Trophoblast cell (in vitro differentiated cells and primary cell): ENCODE data around the gene DOCK3.
A peak's percentile ranks its signal among the peaks of the same experiment; 100 is the strongest.
"Not testable (repeated sequence)": the region's sequence is repeated elsewhere in the genome, so short reads cannot be mapped to it uniquely, and the experiment has no call there.

ENCODE experiments used
- DNase-seq, 2 donors: peaks; one replicate each; pipeline ENCODE4 v3.0.0-alpha.2; 2016
- H2AFZ ChIP-seq: 2 replicates; pipeline ENCODE4 v1.6.1; 2013; ENCODE audit warnings: low read length, moderate library complexity, mild to moderate bottlenecking; ENCODE audit not compliant: insufficient read depth, poor library complexity
- H2AK5ac ChIP-seq: 2 replicates; pipeline ENCODE4 v1.6.1; 2013; ENCODE audit warnings: mild to moderate bottlenecking, low read length
- H2BK120ac ChIP-seq: 2 replicates; pipeline ENCODE4 v1.6.1; 2013; ENCODE audit warnings: low read length, mild to moderate bottlenecking, moderate library complexity; ENCODE audit not compliant: insufficient read depth, poor library complexity
- H2BK12ac ChIP-seq: 2 replicates; pipeline ENCODE4 v1.6.1; 2013; ENCODE audit warnings: mild to moderate bottlenecking, low read length, moderate library complexity
- H2BK5ac ChIP-seq: 2 replicates; pipeline ENCODE4 v1.6.1; 2013; ENCODE audit warnings: low read length, low read depth, moderate library complexity, mild to moderate bottlenecking; ENCODE audit not compliant: poor library complexity
- H3K14ac ChIP-seq: 2 replicates; pipeline ENCODE4 v1.6.1; 2013; ENCODE audit warnings: mild to moderate bottlenecking, low read length
- H3K18ac ChIP-seq: 2 replicates; pipeline ENCODE4 v1.6.1; 2013; ENCODE audit warnings: mild to moderate bottlenecking, low read length
- H3K23ac ChIP-seq: 2 replicates; pipeline ENCODE4 v1.6.1; 2013; ENCODE audit warnings: low read length
- H3K27ac ChIP-seq: 2 replicates; pipeline ENCODE4 v1.5.1; 2013; ENCODE audit warnings: low read depth, mild to moderate bottlenecking, inconsistent platforms, low read length, moderate library complexity
- H3K27me3 ChIP-seq: 2 replicates; pipeline ENCODE4 v1.6.1; 2013; ENCODE audit warnings: inconsistent platforms, mild to moderate bottlenecking, low read length, moderate library complexity; ENCODE audit not compliant: insufficient read depth
- H3K36me3 ChIP-seq, 2 experiments: 1 replicate in 1 of 2; 2 replicates in 1 of 2; pipeline ENCODE4 v1.6.1; 2013; ENCODE audit warnings: low read length in 2 of 2, mild to moderate bottlenecking in 2 of 2, moderate library complexity in 1 of 2; ENCODE audit not compliant: insufficient read depth in 2 of 2, control insufficient read depth in 1 of 2
- H3K4ac ChIP-seq: 2 replicates; pipeline ENCODE4 v1.6.1; 2013; ENCODE audit warnings: low read depth, mild to moderate bottlenecking, low read length, moderate library complexity
- H3K4me1 ChIP-seq, 2 experiments: 1 replicate in 1 of 2; 2 replicates in 1 of 2; pipeline ENCODE4 v1.6.1; 2013; ENCODE audit warnings: low read length in 2 of 2, mild to moderate bottlenecking in 2 of 2, moderate library complexity in 1 of 2; ENCODE audit not compliant: insufficient read depth in 2 of 2, control insufficient read depth in 1 of 2
- H3K4me2 ChIP-seq: 2 replicates; pipeline ENCODE4 v1.6.1; 2013; ENCODE audit warnings: inconsistent platforms, mild to moderate bottlenecking, low read length, moderate library complexity
- H3K4me3 ChIP-seq: 2 replicates; pipeline ENCODE4 v1.5.1; 2013; ENCODE audit warnings: mild to moderate bottlenecking, low read depth, low read length, inconsistent platforms
- H3K79me1 ChIP-seq: one replicate; pipeline ENCODE4 v1.6.1; 2013; ENCODE audit warnings: low read length
- H3K79me2 ChIP-seq: 2 replicates; pipeline ENCODE4 v1.6.1; 2013; ENCODE audit warnings: low read length, mild to moderate bottlenecking; ENCODE audit not compliant: control insufficient read depth, insufficient read depth, poor library complexity
- H3K9ac ChIP-seq: 2 replicates; pipeline ENCODE4 v1.6.1; 2013; ENCODE audit warnings: mild to moderate bottlenecking, low read length
- H3K9me3 ChIP-seq: 2 replicates; pipeline ENCODE4 v1.6.1; 2013; ENCODE audit warnings: low read depth, mild to moderate bottlenecking, control low read depth, inconsistent platforms, low read length; ENCODE audit not compliant: insufficient read depth
- H4K12ac ChIP-seq: 2 replicates; pipeline ENCODE4 v1.6.1; 2013; ENCODE audit warnings: low read depth, mild to moderate bottlenecking, low read length, moderate library complexity
- H4K8ac ChIP-seq: 2 replicates; pipeline ENCODE4 v1.6.1; 2013; ENCODE audit warnings: low read depth, mild to moderate bottlenecking, low read length, moderate library complexity
- H4K91ac ChIP-seq: one replicate; pipeline ENCODE4 v1.6.1; 2013; ENCODE audit warnings: low read depth, mild to moderate bottlenecking, low read length, moderate library complexity
- WGBS: extraction: QIAGEN DNeasy Blood & Tissue Kit; methylation state at CpG from one replicate; pipeline ENCODE4 v1.1.7; 2013; ENCODE audit warnings: missing lambda C conversion rate; ENCODE audit not compliant: insufficient read length, insufficient coverage; ENCODE audit errors: extremely low coverage; 5-methylcytosine and 5-hydroxymethylcytosine counted together

The DOCK3 gene

DNA sequence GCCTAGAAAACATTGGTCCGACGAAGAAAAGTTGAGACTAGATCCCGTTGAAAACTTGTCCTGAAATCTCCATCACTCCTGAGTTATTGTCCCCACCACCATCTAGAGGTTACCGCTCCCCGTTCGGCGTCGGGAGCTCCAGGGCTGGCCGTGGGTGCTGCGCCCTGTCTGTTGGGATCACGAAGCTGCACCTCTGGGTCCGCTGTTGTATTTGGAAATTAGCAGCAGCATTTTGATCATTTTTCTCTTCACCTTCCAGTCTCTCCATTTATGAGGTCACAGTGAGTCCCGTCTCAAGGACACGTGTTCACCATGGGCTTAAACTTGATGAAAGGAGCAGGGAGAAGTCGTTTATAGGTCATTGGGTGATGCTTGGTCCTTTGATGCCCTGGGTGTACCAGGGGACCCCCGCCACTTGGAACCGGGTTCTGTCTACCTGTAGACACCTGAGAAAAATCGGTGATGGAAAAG lies 710.9 kb downstream of the DOCK3 start:
- peak overlapping the region; percentile 18 for H2BK120ac ChIP-seq
- H2AFZ ChIP-seq = peak overlapping the region; percentile 17
- peaks cover 18% of the 10 kb centered on the region for H3K79me2 ChIP-seq
- peak overlapping the region; percentile 61 for H3K14ac ChIP-seq
- H2BK12ac ChIP-seq = no peak overlapping the region
- H3K9me3 ChIP-seq = peaks cover 2% of the 10 kb centered on the region
- H4K12ac ChIP-seq = no peak overlapping the region
- DNase-seq = peak in 1 of 2 donors; percentile 46
- H3K36me3 ChIP-seq = peaks cover 15 to 27% of the 10 kb centered on the region in 2 experiments
- H3K18ac ChIP-seq = no peak overlapping the region
- peak overlapping the region; percentile 74 for H3K9ac ChIP-seq
- H3K4me2 ChIP-seq = peak overlapping the region; percentile 77
- H3K4me3 ChIP-seq = peak overlapping the region; percentile 97
- peak overlapping the region; percentile 55 for H4K8ac ChIP-seq
- peak overlapping the region; percentile 93 for H3K4ac ChIP-seq
- peaks cover 11% of the 10 kb centered on the region for H3K79me1 ChIP-seq
- H4K91ac ChIP-seq = peak overlapping the region; percentile 64
- no peak overlapping the region for H3K23ac ChIP-seq
- no peak overlapping the region for H3K27ac ChIP-seq
- H3K4me1 ChIP-seq = peaks cover 17 to 35% of the 10 kb centered on the region in 2 experiments
- WGBS = no CpG with 5 or more reads among the region's 18 CpGs
- no peaks in the 10 kb centered on the region for H3K27me3 ChIP-seq
- peak overlapping the region; percentile 15 for H2AK5ac ChIP-seq
- H2BK5ac ChIP-seq = no peak overlapping the region

DNA sequence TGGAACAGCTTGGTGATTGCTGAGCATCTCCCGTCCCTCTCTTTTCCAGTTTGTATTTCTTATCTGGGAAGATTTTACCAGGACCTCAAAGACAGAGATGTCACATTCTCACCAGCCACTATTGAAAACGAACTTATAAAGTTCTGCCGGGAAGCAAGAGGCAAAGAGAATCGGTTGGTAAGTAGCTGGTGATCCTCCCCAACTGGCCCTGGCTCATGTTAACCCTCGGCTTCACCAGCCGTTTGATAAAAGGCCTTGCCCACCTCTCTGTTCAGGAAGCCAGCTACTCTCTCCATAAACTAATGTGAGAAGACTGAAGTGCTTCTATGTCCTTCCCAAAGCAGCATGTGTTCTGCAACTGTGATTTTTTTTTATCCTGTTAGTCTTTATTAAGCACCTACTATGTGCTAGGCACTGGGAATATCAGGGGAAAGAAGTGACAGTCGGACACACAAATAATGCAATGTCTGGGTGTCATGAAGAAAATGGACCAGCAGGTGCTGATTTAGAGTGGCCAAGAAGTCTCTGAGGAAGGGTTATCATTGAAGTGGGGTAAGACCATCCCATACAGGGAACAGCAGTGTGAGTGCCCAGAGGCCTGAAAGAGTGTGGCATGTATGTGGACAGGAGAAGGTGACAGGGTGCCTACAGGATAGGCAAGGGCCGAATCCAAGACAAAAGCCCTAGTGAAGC lies 711.6 kb downstream of the DOCK3 start:
- H3K79me2 ChIP-seq = peaks cover 20% of the 10 kb centered on the region
- H3K27ac ChIP-seq = no peak overlapping the region
- H3K4me3 ChIP-seq = no peak overlapping the region
- peaks cover 15 to 27% of the 10 kb centered on the region in 2 experiments for H3K36me3 ChIP-seq
- H4K12ac ChIP-seq = no peak overlapping the region
- H3K14ac ChIP-seq = no peak overlapping the region
- WGBS = no CpG with 5 or more reads among the region's 8 CpGs
- H3K9ac ChIP-seq = no peak overlapping the region
- H3K79me1 ChIP-seq = peaks cover 13% of the 10 kb centered on the region
- H2BK5ac ChIP-seq = no peak overlapping the region
- H3K4me2 ChIP-seq = peak overlapping the region; percentile 77
- peaks cover 17 to 37% of the 10 kb centered on the region in 2 experiments for H3K4me1 ChIP-seq
- no peak overlapping the region for H2AFZ ChIP-seq
- no peaks in the 10 kb centered on the region for H3K27me3 ChIP-seq
- H2BK120ac ChIP-seq = no peak overlapping the region
- no peak overlapping the region for H3K23ac ChIP-seq
- no peak overlapping the region for H2AK5ac ChIP-seq
- H3K9me3 ChIP-seq = peaks cover 2% of the 10 kb centered on the region
- no peak overlapping the region for H4K91ac ChIP-seq
- DNase-seq = no peak
- H2BK12ac ChIP-seq = no peak overlapping the region
- H3K18ac ChIP-seq = no peak overlapping the region
- peak overlapping the region; percentile 55 for H3K4ac ChIP-seq
- H4K8ac ChIP-seq = no peak overlapping the region

DNA sequence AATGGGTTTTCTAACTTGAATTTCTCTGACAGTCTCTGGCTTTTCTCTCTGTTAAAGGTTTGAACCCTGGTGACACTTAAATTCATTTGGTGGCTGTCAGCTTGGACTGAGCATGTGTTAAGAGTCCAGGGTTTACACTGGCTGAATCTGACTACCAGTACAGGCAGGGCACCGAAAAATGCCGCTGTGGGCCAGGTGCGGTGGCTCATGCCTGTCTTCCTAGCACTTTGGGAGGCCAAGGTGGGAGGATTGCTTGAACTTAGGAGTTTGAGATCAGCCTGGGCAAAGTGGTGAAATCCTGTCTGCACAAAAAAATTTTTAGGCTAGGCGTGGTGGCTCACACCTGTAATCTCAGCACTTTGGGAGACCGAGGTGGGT lies 712.1 kb downstream of the DOCK3 start:
- Histone ChIP-seq H3K4me1 (peaks cover 19 to 37% of the 10 kb centered on the region in 2 experiments), H3K27ac (peak overlapping the region; percentile 40), H4K8ac (no peak overlapping the region), H3K79me2 (peaks cover 25% of the 10 kb centered on the region), H3K23ac (no peak overlapping the region), H4K91ac (no peak overlapping the region), H3K9ac (no peak overlapping the region), H2BK12ac (no peak overlapping the region), H3K18ac (no peak overlapping the region), H3K79me1 (peaks cover 18% of the 10 kb centered on the region), H3K14ac (no peak overlapping the region), H3K9me3 (peaks cover 4% of the 10 kb centered on the region), H2AK5ac (no peak overlapping the region), H3K4ac (peak overlapping the region; percentile 41), H3K27me3 (no peaks in the 10 kb centered on the region), H4K12ac (no peak overlapping the region), H3K4me2 (peak overlapping the region; percentile 77), H2AFZ (no peak overlapping the region), H2BK5ac (no peak overlapping the region), H3K4me3 (no peak overlapping the region), H3K36me3 (peaks cover 17 to 27% of the 10 kb centered on the region in 2 experiments), H2BK120ac (no peak overlapping the region)
- WGBS = no CpG with 5 or more reads among the region's 5 CpGs
- no peak for DNase-seq

- not testable (repeated sequence) for H2BK12ac ChIP-seq, H3K9ac ChIP-seq, H2BK5ac ChIP-seq, H4K12ac ChIP-seq, H3K14ac ChIP-seq, H2BK120ac ChIP-seq, H3K4ac ChIP-seq, H3K18ac ChIP-seq, DNase-seq, H3K27ac ChIP-seq, H2AFZ ChIP-seq, H3K23ac ChIP-seq, H3K27me3 ChIP-seq, H2AK5ac ChIP-seq, H4K91ac ChIP-seq, H4K8ac ChIP-seq, H3K4me3 ChIP-seq, H3K9me3 ChIP-seq
- H3K79me1 ChIP-seq = peaks cover 22% of the 10 kb centered on the region
- H3K4me1 ChIP-seq = peaks cover 22 to 40% of the 10 kb centered on the region in 2 experiments
- H3K79me2 ChIP-seq = peaks cover 30% of the 10 kb centered on the region
- H3K36me3 ChIP-seq = peaks cover 21 to 30% of the 10 kb centered on the region in 2 experiments
- WGBS = no CpG with 5 or more reads among the region's 6 CpGs
- peak overlapping the region; percentile 14 for H3K4me2 ChIP-seq
Observed at GRCh38 chr3:51387281-51387680, 712.6 kb downstream of the DOCK3 start.
